GM19239 (cell line): Measurements from ENCODE around the gene UQCRH.
"Not testable (repeated sequence)": the region's sequence is repeated elsewhere in the genome, so short reads cannot be mapped to it uniquely, and the experiment has no call there.

Experiments
- DNase-seq: peaks from one replicate; pipeline ENCODE4 v3.0.0; 2011; ENCODE audit warnings: low spot score; ENCODE audit not compliant: insufficient read length
- FAIRE-seq: peaks from 2 replicates; lab custom pipeline; 2011; peaks lifted over from hg19 to GRCh38; lab: Jason Lieb, UNC

Gene UQCRH

GRCh38 chr1:46295306-46295705 lies 8.2 kb upstream of the UQCRH start:
- DNase-seq: no peak
- FAIRE-seq: no peak

- FAIRE-seq: no peak
- DNase-seq: no peak
Observed at GRCh38 chr1:46298387-46298786, 5.1 kb upstream of the UQCRH start.

DNA sequence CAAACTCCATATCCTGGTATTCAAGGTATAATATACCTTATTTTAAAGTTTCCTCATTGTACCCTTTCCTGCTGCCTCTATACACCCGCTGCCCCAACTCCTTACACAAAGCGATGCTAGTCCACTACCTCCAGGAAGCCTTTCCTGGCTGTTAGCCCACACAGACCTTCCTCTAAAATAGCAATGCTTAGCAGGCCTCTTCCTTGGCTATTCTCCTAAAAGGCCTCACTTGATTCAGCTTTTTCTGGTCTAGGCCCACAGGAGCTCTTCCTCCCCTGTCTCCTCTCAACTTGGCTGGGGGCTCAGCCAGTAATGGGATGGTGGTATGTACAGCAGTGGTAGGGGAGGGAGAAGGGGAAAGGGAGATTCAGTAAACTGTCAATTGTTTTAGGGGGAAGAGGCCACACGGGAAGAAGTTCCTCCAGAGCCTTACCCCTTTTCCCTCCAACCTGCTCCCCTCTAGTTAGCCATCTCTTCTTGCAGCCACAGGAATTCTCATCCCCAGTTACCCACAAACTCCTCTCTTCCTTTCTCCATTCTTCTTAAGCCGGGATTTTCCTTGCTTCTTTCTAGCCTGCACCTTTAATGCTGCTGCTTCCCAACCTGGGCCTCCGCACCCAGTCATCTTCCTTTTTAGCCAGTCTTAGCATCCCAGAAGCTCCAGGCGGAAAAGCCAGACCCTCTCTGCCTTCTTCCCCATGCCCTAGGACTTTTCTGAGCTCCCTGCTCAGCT lies 2.7 kb upstream of the UQCRH start:
- DNase-seq: no peak
- no peak for FAIRE-seq

DNA sequence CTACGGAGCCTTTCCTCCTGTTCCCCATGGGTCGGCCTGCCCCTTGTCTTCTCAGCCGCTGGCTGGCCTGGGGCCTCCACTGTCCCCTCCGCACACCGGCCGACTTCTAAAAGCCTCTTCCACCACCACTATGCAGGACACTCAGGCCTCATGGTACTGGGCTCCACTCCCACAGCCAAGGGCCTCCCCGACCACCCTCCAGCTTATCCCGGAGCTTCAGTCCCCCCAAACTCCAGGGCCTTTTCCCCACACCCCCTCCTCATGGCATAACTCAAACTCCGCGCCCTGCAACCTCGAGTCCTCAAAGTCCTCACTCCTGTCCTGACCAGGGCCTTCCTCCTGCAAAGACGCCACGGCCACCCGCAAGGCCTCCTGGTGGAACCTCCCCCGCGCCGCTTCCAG lies 2.1 kb upstream of the UQCRH start:
- FAIRE-seq: no peak

GRCh38 chr1:46301808-46302640 lies 1.5 kb upstream of the UQCRH start:
- DNase-seq: peak; percentile 67
- FAIRE-seq: no peak

More for the DNA sequence above, 2.1 kb upstream of the UQCRH start:
- DNase-seq: no peak

DNA sequence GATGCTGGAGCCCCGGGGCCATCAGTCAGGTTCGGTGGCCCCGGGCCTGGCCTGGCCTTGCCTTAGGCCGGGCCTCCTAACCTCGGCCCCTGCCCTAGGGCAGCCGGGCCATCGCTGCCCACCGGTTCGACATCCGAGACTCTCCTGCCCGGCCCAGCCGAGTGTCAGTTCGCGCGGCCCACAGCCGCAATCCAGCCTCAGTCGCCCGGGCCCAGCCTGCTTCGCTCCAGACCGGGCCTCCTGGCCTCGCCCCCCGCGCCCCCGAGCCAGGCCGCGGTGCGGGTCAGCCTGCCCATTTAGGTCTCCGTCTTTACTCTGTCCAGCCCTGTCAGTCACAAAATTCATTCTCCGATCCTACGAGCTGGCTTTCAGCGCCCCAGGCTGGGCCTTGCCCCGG lies 859 bp upstream of the UQCRH start:
- peak; percentile 15 for DNase-seq
- FAIRE-seq: no peak

GRCh38 chr1:46303872-46304326 lies 401 bp downstream of the UQCRH start:
- FAIRE-seq (no peak), DNase-seq (no peak)

- FAIRE-seq (no peak), DNase-seq (no peak)
Observed at GRCh38 chr1:46306159-46306530, 2.6 kb downstream of the UQCRH start.

DNA sequence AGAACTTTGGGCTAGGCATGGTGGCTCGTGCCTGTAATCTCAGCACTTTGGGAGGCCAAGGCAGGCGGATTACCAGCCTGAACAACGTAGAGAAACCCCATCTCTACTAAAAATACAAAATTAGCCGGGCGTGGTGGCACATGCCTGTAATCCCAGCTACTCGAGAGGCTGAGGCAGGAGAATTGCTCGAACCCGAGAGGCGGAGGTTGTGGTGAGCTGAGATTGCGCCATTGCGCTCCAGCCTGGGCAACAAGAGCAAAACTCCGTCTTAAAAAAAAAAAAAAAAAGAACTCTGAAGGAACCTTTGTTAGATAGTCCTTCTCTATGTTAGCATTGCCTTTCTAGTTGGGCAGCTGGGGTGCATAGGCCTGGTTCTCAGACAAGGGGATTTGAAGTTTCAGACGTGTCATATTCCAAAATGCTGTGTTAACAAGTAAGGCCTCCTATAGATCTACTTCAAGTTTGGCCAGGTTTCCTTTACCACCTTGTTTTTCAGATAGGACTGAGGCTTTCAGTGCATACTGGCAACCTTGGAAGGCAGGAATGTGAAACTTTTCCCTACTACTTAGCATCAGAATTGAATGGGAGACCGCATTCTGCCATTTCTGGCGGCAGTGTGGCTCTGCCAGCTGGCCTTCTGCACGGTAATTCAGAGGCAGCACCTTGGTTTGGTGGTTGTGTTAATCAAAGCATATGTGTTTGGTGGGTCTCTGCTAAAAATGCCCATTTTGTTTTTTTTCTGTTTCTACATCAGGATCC lies 6.1 kb downstream of the UQCRH start:
- DNase-seq (no peak), FAIRE-seq (no peak)

- no peak for FAIRE-seq
- DNase-seq: no peak
Observed at GRCh38 chr1:46310321-46310720, 6.8 kb downstream of the UQCRH start.

- DNase-seq (no peak), FAIRE-seq (no peak)
Observed at GRCh38 chr1:46315669-46316403, 12.3 kb downstream of the UQCRH start.

DNA sequence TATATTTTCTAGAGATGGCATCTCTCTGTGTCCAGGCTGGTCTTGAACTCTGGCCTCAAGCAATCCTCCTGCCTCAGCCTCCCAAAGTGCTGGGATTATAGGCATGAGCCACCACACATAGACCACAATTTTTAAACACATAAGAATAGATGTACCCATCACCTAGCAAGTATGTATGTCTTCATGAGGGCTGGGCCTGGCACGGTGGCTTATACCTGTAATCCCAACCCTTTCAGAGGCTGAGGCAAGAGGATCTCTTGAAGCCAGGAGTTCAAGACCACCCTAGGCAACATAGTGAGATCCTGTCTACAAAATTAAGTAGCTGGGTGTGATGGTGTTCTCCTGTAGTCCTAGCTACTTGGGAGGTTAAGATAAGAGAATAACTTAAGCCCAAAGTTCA lies 13.8 kb downstream of the UQCRH start:
- FAIRE-seq (no peak), DNase-seq (no peak)

- not testable (repeated sequence) for DNase-seq, FAIRE-seq
Observed at GRCh38 chr1:46319301-46319700, 15.8 kb downstream of the UQCRH start.

DNA sequence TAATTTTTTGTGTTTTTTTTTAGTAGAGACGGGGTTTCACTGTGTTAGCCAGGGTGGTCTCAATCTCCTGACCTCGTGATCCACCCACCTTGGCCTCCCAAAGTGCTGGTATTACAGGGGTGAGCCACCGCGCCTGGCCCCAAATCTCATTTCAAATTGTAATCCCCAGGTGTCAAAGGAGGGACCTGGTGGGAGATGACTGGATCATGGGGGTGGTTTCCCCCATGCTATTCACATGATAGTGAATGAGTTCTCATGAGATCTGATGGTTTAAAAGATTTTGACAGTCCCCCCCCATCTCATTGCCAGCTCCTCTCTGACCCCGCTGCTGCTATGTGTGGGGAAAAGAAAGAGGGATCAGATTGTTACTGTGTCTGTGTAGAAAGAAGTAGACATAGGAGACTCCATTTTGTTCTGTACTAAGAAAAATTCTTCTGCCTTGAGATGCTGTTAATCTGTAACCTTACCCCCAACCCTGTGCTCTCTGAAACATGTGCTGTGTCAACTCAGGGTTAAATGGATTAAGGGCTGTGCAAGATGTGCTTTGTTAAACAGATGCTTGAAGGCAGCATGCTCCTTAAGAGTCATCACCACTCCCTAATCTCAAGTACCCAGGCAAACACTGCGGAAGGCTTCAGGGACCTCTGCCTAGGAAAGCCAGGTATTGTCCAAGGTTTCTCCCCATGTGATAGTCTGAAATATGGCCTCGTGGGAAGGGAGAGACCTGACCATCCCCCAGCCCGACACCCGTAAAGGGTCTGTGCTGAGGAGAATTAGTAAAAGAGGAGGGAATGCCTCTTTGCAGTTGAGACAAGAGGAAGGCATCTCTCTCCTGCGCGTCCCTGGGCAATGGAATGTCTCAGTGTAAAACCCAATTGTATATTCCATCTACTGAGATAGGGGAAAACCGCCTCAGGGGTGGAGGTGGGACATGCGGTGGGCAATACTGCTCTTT lies 16.7 kb downstream of the UQCRH start:
- DNase-seq, FAIRE-seq: not testable (repeated sequence)

DNA sequence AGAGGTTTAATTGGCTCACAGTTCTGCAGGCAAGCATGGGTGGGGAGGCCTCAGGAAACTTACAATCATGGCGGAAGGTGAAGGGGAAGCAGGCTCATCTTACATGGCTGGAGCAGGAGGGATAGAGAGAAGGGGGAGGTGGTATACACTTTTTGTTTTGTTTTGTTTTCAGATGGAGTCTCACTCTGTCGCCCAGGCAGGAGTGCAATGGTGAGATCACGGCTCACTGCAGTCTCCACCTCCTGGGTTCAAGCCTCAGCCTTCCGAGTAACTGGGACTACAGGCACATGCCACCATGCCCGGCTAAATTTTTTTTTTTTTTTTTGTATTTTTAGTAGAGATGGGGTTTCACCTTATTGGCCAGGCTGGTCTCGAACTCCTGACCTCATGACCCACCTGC lies 18.7 kb downstream of the UQCRH start:
- not testable (repeated sequence) for DNase-seq, FAIRE-seq

- not testable (repeated sequence) for DNase-seq
- peak; percentile 91 for FAIRE-seq
Observed at GRCh38 chr1:46325285-46326076, 22.0 kb downstream of the UQCRH start.

GRCh38 chr1:46328182-46328581 lies 24.7 kb downstream of the UQCRH start:
- not testable (repeated sequence) for FAIRE-seq, DNase-seq

DNA sequence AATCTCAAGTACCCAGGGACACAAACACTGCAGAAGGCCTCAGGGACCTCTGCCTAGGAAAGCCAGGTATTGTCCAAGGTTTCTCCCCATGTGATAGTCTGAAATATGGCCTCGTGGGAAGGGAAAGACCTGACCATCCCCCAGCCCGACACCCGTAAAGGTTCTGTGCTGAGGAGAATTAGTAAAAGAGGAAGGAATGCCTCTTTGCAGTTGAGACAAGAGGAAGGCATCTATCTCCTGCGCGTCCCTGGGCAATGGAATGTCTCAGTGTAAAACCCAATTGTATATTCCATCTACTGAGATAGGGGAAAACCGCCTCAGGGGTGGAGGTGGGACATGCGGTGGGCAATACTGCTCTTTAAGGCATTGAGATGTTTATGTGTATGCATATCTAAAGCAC lies 26.3 kb downstream of the UQCRH start:
- DNase-seq, FAIRE-seq: not testable (repeated sequence)
